GM21619 (cell line): Measurements from ENCODE around the gene PKD2.
"Not testable (repeated sequence)": the region's sequence is repeated elsewhere in the genome, so short reads cannot be mapped to it uniquely, and the experiment has no call there.

Experiments
- ATAC-seq: cut with Tn5 transposase; IDR thresholded peaks from one replicate; pipeline ENCODE4 v1.9.1; 2021; ENCODE audit not compliant: unreplicated experiment

The PKD2 gene

DNA sequence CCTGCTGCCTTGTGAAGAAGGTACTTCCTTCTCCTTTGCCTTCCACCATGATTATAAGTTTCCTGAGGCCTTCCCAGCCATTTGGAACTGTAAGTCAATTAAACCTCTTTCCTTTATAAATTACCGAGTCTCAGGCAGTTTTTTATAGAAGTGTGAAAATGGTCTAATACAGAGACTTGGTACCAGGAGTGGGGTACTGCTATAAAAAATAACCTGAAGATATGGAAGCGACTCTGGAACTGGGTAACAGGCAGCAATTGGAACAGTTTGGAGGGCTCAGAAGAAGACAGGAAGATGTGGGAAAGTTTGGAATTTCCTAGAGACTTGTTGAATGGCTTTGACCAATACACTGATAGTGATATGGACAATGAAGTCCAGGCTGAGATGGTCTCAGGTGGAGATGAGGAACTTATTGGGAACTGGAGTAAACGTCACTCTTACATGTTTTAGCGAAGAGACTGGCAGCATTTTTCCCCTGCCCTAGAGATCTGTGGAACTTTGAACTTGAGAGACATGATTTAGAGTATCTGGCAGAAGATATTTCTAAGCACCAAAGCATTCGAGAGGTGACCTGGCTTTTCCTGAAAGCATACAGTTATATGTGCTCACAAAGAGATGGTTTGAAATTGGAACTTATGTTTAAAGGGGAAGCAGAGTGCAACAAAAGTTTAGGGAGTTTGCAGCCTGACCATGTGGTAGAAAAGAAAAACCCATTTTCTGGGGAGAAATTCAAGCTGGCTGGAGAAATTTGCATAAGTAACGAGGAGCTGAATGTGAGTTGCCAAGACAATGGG lies 18.6 kb downstream of the PKD2 start:
- not testable (repeated sequence) for ATAC-seq

DNA sequence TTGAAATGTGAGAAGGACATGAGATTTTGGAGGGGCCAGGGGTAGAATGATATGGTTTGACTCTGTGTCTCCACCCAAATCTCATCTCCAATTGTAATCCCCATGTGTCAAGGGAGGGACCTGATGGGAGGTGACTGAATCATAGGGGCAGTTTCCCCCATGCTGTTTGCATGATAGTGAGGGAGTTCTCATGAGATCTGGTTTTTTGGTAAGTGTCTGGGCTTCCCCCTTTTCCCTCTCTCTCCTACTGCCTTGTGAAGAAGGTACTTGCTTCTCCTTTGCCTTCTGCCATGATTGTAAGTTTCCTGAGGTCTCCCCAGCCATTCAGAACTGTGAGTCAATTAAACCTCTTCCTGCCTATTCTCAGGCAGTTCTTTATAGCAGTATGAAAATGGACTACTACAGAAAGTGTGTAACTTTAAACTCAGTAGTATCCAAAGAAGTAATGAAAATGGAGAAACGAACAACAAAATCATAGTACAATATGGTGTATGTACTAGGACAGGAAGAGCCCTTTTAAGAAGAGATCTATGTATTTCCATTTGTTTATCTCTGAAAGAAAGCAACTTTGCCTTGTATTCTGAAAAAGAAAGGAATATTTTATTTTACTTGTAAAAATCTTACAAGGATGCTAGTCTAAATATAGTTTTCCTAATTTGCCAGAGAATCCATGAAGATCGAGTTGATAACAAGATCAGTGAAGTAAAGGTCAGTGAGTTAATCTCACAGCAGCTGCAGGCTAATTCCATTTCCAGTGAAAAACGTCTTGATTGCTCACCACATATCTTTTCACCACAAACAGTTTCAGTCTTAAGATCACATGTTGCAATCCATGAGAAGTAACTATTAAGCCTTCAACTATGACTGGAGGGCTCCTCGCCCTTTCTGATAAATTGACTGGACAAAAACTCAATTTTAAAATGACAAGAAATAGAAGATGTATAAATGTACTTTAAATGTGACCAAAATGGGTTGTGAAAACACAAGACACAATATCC lies 20.5 kb downstream of the PKD2 start:
- ATAC-seq: no peak

DNA sequence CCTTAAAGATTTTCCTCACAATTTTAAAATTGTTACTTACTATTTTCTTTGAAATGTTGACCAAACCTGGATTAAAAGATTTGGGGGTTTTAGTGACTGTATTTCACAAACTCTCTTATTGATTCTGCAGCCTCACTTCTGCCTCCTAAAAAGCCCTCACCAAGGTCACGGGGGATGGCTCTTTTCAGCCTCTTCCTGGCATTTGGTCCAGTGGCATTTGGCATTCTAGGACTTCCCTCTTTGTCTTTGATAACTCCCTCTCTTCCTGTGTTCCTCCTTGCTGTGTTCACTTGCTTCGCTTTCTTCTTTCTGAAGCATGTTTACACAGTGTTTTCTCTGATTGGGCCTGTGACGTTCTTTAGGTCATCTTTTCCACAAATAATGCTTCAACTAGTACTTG lies 21.5 kb downstream of the PKD2 start:
- no peak for ATAC-seq

DNA sequence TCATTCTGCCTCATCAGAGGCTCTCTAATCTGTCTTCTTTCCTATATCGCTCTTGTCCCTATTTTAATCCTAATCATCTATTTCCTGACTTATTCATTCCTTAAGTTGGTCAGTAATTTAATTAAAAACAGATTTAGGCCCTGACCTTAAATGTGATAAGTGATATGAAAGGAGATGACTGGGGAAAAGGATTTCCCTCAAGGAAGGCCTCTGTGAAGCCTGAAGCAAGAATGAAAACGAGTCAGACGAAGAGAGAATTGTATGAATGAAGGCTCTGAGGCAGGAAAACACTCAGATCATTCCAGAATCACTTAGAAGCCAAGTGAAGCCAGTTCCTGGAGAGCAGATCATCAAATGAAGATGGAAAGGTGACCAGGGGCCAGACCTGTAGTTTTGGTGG lies 22.1 kb downstream of the PKD2 start:
- no peak for ATAC-seq

DNA sequence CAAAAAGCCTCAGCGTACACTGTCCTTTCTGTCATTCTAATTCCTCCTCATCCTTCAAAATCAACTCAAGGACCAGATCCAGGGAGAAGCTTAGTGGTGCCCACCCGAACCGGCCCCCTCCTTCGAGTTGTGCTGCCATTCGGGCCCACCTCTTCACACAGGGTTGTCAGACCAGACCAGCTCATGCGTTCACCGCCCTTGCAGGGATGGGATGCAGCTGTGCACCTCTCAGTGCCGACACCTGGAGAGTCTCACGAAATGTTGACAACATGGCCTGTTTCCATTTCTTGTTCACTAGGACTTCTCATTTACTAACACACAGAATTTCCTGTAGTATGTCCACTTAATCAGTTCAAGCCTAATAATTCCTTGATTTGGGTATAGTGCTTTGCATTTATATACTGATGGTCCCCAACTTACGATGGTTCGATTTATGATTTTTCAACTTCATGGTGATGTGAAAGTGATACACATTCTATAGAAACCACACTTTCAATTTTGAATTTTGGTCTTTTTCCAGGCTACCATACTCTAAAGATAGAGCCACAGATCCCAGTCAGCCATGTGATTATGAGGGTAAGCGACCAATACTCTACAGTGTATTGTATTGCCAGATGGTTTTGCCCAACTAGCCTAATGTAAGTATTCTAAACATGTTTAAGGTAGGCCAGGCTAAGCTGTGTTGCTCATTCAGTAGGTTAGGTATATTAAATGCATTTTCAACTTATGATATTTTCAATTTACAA lies 23.3 kb downstream of the PKD2 start:
- no peak for ATAC-seq

DNA sequence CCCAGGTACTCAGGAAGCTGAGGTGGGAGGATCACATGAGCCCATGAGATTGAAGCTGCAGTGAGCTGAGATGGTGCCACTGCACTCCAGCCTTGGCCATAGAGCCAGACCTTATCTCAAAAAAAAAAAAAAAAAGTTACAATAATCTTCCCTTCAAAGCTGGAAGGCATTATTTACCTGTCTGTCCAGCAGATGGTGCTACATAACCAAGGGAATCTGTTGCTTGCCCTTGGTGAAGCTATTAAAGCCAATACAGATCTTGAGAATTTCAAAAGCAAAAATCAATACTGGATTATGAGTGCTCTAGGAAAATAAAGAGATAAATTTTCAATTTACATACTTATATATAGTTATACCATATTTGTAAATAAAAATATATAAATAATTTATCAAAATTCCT lies 25.9 kb downstream of the PKD2 start:
- peak; percentile 71 for ATAC-seq

DNA sequence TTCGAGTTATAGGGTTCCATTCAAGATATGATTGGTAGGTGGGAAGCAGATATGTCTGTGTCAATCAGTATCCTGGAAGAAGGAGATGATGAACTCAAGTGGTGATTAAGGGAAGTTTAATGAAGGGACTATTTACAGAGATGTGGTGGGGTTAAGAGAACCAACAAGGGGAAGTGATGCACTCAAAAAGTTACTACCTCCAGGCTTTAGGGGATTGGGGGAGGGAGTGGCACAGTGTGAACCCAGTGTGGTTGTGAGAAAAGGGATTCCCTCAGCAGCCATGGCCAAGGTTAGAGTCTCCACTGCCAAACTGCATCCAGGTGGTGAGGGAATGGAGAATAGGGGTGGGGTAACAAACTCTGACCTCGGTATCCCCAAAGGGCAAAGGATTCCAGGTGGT lies 27.9 kb downstream of the PKD2 start:
- ATAC-seq: no peak

DNA sequence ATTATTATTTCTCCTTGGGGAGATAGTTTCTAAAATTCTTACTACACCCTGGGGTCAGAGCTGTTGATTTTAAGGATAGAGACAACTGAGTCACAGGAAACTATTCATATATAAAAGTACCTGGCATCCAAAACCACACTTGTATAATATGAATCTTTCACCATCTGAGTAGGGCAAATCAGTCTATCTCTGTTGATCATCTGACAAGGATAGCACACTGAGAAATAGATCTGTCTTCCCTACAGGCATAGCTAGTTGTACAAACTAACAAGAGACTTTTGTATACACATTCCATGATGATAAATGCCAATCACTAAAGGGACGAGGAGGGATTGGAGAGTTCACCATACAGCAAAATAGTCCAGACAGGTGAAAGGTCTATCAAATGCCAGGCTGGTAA lies 30.0 kb downstream of the PKD2 start:
- no peak for ATAC-seq

DNA sequence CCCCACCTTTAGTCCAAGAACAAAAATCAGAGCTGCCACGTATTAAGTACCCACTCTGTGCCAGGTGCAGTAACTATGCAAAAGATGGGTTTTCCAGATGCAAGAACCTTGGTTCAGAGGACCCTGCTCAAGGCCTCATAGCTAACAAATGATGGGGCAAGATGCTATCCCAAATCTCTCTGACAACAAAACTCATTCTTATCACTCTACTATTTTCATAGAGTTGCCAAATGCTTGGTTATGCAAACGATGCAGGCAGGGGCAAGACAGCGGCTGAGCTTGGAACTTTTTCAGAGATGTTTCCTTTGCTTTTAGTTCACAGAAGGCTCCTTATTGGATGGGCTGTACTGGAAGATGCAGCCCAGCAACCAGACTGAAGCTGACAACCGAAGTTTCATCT lies 30.5 kb downstream of the PKD2 start:
- ATAC-seq: no peak

DNA sequence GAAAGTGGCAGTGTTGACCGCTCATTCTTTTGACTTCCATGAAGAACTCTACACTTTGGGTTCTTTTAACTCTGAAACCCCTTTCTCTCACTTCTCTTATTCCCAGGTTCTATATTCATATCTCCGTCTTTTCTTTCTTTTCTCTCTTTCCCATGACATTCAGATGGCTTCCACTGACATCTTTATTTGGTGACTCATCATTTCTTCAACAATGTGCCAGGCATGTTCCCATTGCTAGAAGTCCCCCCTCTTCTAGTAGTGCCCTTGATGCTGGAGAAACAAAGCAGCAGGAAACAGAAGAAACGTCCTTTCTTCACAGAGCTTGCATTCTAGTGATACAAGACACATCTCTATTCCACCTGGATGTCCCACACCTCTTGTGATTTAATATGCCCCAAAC lies 33.3 kb downstream of the PKD2 start:
- no peak for ATAC-seq

DNA sequence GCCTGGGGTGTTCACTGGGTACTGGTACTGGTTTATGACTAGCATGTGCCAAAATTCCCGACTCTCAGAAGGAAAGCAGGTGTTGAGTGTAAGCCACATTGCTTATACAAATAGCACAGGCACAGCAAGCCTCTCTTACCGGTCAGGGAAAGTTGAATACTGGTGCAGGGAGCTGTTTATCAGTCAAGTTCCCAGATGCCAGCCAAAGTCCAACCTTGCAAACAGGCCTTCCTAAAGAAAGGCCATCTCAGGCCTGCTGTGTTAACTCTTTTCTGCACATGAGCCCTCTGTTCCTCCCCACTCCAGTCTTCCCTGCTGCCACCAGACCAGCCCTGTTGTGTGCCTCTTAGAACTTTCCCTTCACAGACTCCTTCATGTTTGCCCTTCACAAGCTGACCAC lies 34.2 kb downstream of the PKD2 start:
- no peak for ATAC-seq

DNA sequence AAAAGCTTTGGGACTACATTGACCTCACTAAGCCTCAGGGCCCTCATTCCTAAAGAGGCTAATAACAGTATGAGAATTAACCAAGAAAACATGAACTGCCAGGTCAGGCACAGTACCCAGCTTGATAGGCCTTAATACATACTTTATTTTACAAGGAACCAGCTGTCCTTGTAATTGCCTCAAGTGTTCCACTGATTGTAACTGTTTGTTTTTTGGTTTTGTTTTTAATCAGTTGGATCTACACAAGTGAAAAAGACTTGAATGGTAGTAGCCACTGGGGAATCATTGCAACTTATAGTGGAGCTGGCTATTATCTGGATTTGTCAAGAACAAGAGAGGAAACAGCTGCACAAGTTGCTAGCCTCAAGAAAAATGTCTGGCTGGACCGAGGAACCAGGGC lies 35.6 kb downstream of the PKD2 start:
- no peak for ATAC-seq

DNA sequence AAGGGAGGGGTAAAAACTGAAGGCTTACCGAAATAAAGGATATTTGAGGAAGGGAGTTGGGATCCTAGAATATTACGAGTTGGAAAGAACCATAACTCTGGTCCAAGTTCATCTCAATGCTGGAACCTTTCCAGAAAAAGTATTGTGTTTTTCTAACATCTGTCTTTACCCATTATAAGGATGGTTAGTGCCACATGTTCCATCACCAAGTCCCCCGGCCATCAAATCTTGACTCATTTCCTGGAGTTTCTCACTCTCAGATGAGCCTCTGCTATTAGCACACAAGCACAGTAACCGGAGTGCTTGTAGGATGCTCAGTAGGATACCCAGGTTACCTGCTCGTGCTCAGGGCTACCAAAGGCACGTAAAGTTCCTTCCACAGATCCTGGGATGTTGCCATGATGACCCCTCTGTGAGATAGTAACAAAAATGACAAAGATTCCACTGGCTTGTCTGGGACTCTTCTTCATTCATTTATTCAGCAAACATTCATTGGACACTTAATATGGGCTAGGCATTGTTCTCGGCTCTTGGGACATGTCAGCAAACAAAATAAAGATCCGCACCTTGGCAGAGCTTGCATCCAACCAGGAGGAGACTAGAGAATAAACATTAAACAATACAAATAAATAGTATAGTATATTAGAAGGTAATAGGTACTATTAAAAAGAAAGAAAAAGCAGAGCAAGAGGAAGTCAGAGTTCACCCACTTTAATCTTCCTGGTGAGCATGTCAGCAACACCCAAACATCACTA lies 36.3 kb downstream of the PKD2 start:
- ATAC-seq: no peak

DNA sequence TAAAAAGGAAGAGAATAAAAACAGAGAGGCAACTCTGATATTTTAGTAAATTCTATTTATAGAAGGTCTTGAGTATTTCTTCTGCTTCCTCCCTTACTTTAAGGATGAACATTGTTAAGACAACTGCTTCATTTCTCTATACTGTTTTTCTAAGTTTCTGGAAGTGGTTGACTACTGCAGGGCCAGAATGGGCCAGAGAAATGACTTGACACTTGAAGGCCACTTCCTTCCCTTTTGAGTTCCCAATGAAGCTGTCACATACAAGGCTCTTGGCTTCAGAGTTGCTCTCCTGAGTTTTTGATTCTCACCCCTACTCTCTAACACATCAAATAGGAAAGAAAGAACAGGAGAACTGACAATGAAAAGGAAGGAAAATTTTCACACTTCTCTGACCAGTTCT lies 37.6 kb downstream of the PKD2 start:
- no peak for ATAC-seq

DNA sequence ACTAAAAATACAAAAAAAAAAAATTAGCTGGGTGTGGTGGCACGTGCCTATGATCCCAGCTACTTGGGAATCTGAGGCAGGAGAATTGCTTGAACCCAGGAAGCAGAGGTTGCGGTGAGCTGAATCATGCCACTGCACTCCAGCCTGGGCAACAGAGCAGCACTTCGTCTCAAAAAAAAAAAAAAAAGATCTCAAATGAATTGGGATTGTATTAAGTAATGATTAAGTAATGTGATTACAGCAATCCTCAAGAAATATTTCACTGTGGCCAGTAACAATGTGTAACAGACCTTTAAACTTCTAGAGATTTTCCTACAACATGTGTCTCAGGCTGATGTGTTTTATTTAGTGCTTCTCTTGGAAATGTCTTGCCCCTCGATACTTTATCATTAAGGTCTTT lies 46.8 kb downstream of the PKD2 start:
- no peak for ATAC-seq

DNA sequence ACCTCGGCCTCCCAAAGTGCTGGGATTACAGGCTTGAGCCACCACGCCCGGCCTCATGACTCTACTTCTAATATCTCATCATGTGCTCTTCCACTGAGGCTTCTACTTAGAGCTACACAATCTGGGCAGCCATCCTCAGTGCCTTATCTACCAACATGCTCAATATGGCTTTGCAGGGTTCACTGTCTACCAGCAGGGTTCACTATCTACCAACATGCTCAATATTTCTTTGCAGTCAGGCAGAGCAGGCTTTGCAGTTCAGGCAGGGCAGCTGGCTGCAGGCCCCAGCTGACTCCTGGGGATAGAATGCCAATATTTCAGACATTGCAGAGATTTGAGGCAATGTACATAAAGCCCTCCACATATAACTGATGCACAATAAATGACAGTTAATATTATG lies 47.5 kb downstream of the PKD2 start:
- peak; percentile 50 for ATAC-seq

DNA sequence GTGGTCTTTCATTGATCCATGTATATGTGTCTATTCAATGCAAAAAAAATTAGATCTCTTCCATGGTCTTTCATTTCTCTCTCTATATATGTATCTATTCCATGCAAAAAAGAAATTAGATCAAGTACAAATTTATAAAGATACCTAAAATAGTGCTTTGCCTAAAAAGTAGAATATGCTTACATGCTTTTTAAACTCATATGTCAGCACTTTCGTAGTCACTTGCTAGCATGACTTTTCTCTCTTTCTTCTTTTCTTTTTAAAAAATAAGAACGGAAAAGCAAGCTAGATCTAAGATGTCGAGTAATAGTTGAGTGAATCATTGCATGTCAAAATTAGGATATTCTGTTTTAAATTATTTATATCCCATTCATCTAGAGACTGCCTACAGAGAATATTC lies 50.9 kb downstream of the PKD2 start:
- ATAC-seq: no peak

DNA sequence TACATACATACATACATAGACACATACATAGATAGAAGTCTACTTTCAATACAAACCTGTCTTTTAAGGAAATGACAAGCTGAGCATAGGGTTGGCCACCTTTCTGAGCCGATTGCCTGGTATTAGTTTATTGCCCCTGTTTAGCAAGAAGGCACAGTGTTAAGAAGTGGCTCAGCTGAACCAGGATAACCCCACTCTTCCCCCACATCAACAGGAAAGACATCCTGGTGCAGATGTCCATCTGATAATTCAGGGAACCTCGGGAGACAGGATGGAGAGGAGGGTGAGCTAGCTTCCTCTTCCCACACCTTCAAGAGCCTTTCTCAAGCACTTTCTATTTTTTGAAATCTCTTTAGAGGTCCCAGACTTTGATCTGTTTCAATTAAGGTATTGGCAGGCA lies 52.3 kb downstream of the PKD2 start:
- no peak for ATAC-seq

DNA sequence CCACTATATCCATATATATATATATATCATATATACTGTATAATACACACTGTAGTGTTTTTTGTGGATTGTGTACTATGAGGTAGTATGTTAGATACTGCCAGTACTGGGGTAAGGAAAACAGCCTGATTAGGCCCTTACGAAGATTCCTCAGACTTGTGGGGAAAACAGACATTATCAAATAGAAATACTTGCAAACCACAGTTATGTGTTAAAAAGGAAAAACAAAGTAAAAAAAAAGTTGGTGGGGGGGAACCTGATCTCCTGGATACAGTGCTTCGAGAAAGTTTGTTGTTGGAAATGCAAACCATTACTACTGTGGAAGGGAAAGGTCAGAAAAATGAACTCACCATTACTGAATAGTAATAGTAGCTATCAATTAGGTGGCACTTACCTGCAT lies 53.0 kb downstream of the PKD2 start:
- no peak for ATAC-seq

DNA sequence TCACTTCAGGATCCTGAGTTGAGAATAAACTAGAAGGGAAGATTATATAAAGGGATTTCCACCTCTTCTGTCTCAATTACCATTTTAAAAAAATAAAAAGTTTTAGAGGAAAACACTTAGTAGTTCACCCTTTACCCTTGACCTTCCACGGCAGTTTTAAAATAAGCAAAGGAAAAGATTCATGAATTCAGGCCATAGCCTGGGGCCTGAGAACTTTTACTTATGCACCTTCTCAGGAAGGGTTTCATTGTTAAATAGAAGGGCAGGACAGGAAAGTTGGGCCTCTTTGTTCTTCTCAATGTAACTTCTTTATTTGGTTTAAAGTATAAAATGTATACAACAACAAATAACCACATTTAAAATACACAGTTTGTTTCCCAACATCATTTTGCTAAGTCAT lies 54.9 kb downstream of the PKD2 start:
- ATAC-seq: no peak

DNA sequence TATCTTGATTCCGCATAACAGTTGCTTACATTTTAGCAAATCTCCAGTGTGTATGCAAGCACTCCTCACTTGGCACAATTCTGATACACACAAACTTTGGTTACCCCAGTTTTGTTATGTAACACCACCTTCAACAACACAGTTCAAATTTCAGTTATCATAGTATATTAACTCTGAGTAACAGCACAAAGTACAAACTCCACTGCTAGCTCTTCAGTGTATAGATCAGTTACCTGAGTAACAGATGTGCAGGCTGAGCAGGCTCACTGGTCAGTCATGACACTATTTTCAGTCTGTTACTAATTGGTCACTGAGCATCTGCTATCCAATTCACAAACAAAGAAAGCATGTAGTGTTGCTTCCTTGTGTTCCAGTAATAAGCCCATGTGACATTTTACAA lies 55.4 kb downstream of the PKD2 start:
- no peak for ATAC-seq
